ENCODE results near the gene TP53INP2. TPM values are rescaled to one million over a fixed set of nuclear protein-coding genes. Genes with fewer than 3 reads are reported as not detected.

Gene TP53INP2
- total and polyA plus RNA-seq, 2 donors (not counting 1 experiment from before 2014, with no cell fraction given), result 7.7 to 14.7 TPM

DNA sequence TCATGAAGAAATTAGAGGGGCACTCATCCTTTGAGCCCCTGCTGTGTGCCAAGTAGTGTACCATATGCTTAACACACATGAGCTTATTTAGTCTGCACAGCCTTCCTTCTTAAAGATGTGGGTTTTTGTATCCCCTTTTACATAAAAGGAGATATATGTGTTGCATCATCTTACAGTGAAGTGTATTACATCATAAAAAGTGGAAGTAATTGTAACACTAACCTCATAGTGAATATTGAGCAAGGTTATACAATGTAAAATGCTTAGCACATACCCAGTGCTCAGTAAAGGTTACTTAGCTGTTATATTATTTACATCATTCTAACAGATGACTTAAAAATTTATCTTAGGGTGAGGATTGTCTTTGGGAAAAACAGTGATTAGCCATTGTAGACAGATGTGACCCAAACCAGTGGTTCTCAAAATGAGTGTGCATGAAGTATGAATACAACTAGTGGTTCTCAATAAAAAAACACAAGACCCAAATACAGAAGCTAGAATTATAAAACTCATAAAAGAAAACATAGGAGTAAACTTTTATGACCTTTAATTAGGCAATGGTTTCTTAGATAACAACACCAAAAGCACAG is 23.5 kb upstream of the TP53INP2 start:
- Histone ChIP-seq H3K36me3 (replicated peaks in 1 of 2; ENCODE audit: control extremely low read depth in 1 of 2, control insufficient read depth in 1 of 2, extremely low read depth in 1 of 2, insufficient read depth in 2 of 2, low read length in 1 of 2) (no peaks in the 10 kb centered on the region), H3K9me3 (ENCODE audit: control extremely low read depth in 1 of 3, control insufficient read depth in 2 of 3, insufficient read depth in 1 of 3, low read length in 2 of 3) (no peaks in the 10 kb centered on the region), H3K9ac (ENCODE audit: low read length) (no peak overlapping the region), H3K27ac (ENCODE audit: low read length in 2 of 2) (no peak overlapping the region), H3K4me3 (ENCODE audit: control extremely low read depth in 1 of 5, extremely low read depth in 1 of 5, insufficient read depth in 1 of 5, low read depth in 2 of 5, low read length in 4 of 5) (no peak overlapping the region), H3K79me2 (ENCODE audit: control insufficient read depth, insufficient read depth, low read length) (peaks cover 4% of the 10 kb centered on the region), H3K4me1 (ENCODE audit: control insufficient read depth in 2 of 2, insufficient read depth in 2 of 2, low read length in 2 of 2) (peaks cover 11 to 12% of the 10 kb centered on the region in 2 donors), H3K27me3 (replicated peaks in 1 of 4; ENCODE audit: control extremely low read depth in 1 of 4, control insufficient read depth in 3 of 4, insufficient read depth in 4 of 4, low read length in 3 of 4) (no peaks in the 10 kb centered on the region), H4K20me1 (ENCODE audit: control insufficient read depth, insufficient read depth, low read length, poor library complexity, severe bottlenecking) (no peaks in the 10 kb centered on the region), H2AFZ (ENCODE audit: insufficient read depth, low read depth, low read length, poor library complexity, severe bottlenecking) (no peak overlapping the region), H3K4me2 (replicated peaks; ENCODE audit: low read depth, low read length, poor library complexity, severe bottlenecking) (no peak overlapping the region)
- Mint-ChIP-seq H3K27ac (no peak overlapping the region), H3K27me3 (no peaks in the 10 kb centered on the region), H3K4me3 (no peak overlapping the region), H3K9me3 (ENCODE audit: insufficient read depth) (no peaks in the 10 kb centered on the region), H3K4me1 (peaks cover 10% of the 10 kb centered on the region)
- no peak for TF ChIP-seq EZH2 (IDR thresholded peaks at IDR 0.05; ENCODE audit: borderline replicate concordance, insufficient read depth, low read depth, low read length, poor library complexity, severe bottlenecking)
- TF ChIP-seq, protein P1, sequence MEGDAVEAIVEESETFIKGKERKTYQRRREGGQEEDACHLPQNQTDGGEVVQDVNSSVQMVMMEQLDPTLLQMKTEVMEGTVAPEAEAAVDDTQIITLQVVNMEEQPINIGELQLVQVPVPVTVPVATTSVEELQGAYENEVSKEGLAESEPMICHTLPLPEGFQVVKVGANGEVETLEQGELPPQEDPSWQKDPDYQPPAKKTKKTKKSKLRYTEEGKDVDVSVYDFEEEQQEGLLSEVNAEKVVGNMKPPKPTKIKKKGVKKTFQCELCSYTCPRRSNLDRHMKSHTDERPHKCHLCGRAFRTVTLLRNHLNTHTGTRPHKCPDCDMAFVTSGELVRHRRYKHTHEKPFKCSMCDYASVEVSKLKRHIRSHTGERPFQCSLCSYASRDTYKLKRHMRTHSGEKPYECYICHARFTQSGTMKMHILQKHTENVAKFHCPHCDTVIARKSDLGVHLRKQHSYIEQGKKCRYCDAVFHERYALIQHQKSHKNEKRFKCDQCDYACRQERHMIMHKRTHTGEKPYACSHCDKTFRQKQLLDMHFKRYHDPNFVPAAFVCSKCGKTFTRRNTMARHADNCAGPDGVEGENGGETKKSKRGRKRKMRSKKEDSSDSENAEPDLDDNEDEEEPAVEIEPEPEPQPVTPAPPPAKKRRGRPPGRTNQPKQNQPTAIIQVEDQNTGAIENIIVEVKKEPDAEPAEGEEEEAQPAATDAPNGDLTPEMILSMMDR (IDR thresholded peaks at IDR 0.05), result no peak
- no peak for ATAC-seq (ENCODE audit: low read depth)
- CTCF ChIA-PET, result interaction anchor here (0.7 to 1.7 kb wide), 2 partner anchors 16 to 143 kb away, joined by 4 to 5 read pairs; no protein-coding TSS in a partner anchor
- POLR2A ChIA-PET, result interaction anchor here (0.7 kb wide), 1 partner anchor 154 kb away, joined by 3 read pairs; no protein-coding TSS in a partner anchor
- intact Hi-C loops (cut with micrococcal nuclease), result no loop called here
- DNase-seq, result no peak

GRCh38 chr20:34683667-34684066 is 20.5 kb upstream of the TP53INP2 start:
- H3K4me2 ChIP-seq (replicated peaks; ENCODE audit: low read depth, low read length, poor library complexity, severe bottlenecking), result no peak overlapping the region
- H3K9ac ChIP-seq (ENCODE audit: low read length), result no peak overlapping the region
- intact Hi-C loops (cut with micrococcal nuclease), result no loop called here
- TF ChIP-seq, protein P1 (IDR thresholded peaks at IDR 0.05), result no peak
- TF ChIP-seq EZH2 (IDR thresholded peaks at IDR 0.05; ENCODE audit: borderline replicate concordance, insufficient read depth, low read depth, low read length, poor library complexity, severe bottlenecking), result no peak
- DNase-seq (no peak), ATAC-seq (ENCODE audit: low read depth) (no peak)
- no peaks in the 10 kb centered on the region for H3K27me3 Mint-ChIP-seq
- H3K4me3 Mint-ChIP-seq, result no peak overlapping the region
- no peaks in the 10 kb centered on the region for H3K36me3 ChIP-seq (replicated peaks in 1 of 2; ENCODE audit: control extremely low read depth in 1 of 2, control insufficient read depth in 1 of 2, extremely low read depth in 1 of 2, insufficient read depth in 2 of 2, low read length in 1 of 2)
- H3K4me3 ChIP-seq (ENCODE audit: control extremely low read depth in 1 of 5, extremely low read depth in 1 of 5, insufficient read depth in 1 of 5, low read depth in 2 of 5, low read length in 4 of 5), result no peak overlapping the region
- no peak overlapping the region for H3K27ac Mint-ChIP-seq
- H3K79me2 ChIP-seq (ENCODE audit: control insufficient read depth, insufficient read depth, low read length), result no peaks in the 10 kb centered on the region
- H3K4me1 Mint-ChIP-seq, result no peaks in the 10 kb centered on the region
- H3K27me3 ChIP-seq (replicated peaks in 1 of 4; ENCODE audit: control extremely low read depth in 1 of 4, control insufficient read depth in 3 of 4, insufficient read depth in 4 of 4, low read length in 3 of 4), result no peaks in the 10 kb centered on the region
- H3K9me3 Mint-ChIP-seq (ENCODE audit: insufficient read depth), result no peaks in the 10 kb centered on the region
- no peaks in the 10 kb centered on the region for H3K9me3 ChIP-seq (ENCODE audit: control extremely low read depth in 1 of 3, control insufficient read depth in 2 of 3, insufficient read depth in 1 of 3, low read length in 2 of 3)
- H3K27ac ChIP-seq (ENCODE audit: low read length in 2 of 2), result no peak overlapping the region
- H4K20me1 ChIP-seq (ENCODE audit: control insufficient read depth, insufficient read depth, low read length, poor library complexity, severe bottlenecking), result no peaks in the 10 kb centered on the region
- H3K4me1 ChIP-seq (ENCODE audit: control insufficient read depth in 2 of 2, insufficient read depth in 2 of 2, low read length in 2 of 2), result no peaks in the 10 kb centered on the region
- no CpG with 5 or more reads among the region's 3 CpGs for WGBS (ENCODE audit: insufficient coverage)
- POLR2A ChIA-PET, result no interaction called here
- CTCF ChIA-PET, result no interaction called here
- no peak overlapping the region for H2AFZ ChIP-seq (ENCODE audit: insufficient read depth, low read depth, low read length, poor library complexity, severe bottlenecking)
